ENCODE results near the gene ZRANB3. TPM values are rescaled to one million over a fixed set of nuclear protein-coding genes. Genes with fewer than 3 reads are reported as not detected.

The ZRANB3 gene
- total RNA-seq, result 1 to 10 TPM; 2.8 to 6.9 (median 6.0) TPM

DNA sequence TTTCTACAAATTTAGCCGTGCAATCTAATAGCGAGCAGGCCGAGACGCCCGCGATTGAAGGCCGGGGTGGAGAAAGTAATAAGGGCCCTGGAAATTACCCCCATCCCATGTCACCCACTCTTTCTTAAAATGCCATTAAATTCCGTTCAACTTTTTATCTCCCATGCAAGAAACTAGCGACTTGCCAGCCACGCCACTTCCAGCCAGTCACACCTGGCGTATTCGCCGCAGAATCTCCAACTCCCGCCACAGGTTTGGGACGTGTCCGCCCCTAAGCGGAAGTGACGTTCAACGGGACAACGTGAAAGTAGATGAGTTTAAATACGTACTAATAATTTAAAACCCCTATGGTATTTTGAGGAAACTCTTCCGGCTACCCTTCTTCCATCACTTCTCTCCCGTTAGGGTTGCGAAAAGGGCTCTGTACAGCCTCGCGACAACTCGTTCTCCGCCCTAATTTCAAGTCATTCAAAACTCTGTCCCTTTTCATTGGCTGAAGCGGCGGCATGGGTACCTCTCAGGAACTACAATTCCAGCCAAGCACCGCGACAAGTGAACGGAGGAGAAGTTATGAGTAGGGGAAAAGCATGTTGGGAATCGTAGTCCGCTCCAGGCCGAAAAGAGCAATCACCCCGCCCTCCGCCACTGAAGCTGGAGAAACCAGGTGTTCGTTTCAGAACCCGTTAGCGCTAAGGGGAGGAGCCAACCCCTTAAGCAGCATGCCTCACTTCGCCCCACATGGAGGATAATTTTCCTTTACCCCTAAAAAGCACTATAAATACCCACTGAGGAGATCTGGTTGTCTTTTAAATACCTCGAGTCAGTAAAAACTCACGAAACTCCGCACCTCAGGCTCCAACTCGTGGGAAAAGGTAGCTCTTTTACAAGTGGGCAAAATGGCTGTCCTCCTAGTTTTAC lies at the start of gene ZRANB3:
ZRANB3 (minus strand) TSS at position 906 of the 918 bp plus-strand sequence.
- no peaks in the 10 kb centered on the region for H3K36me3 ChIP-seq
- H3K27me3 ChIP-seq, result no peaks in the 10 kb centered on the region
- TF ChIP-seq EP300 (IDR thresholded peaks at IDR 0.05), result no peak
- peak in 2 of 3 donors; percentile 13 to 42 for TF ChIP-seq POLR2AphosphoS5 (IDR thresholded peaks at IDR 0.05)
- peak within 1 kb of the TSS; percentile 65 for H3K4me3 ChIP-seq
- H3K27ac ChIP-seq, result peak within 1 kb of the TSS; percentile 92
- no peaks in the 10 kb centered on the region for H3K9me3 ChIP-seq
- WGBS, result under 1% methylated on average over 46 of the region's 46 CpGs
- peak; percentile 95 to 96 for DNase-seq (ENCODE audit: low spot score in 2 of 2)
- peaks cover 18% of the 10 kb centered on the region for H3K4me1 ChIP-seq

DNA sequence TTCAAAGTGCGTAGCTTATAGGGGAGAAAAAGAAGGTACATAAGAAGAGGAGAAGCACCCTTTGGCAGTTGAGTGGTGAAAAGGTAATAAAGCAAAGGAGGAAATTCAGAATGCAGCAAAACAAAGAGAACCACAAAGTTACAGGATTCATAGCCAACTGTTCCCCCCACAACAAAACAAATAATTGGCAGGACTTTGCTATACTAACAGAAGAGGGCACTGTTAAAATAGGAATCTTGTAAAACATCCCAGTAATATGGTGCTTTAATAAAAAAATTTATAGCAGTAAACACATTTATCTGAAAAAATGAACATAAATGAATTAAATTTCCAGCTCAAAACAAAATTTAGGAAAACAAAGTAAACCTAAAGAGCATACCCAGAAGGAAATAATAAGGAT lies 42.6 kb upstream of the ZRANB3 start:
- WGBS, result 70% methylated on average over 1 of the region's 1 CpG
- Histone ChIP-seq H3K27me3 (no peaks in the 10 kb centered on the region), H3K9me3 (no peaks in the 10 kb centered on the region), H3K27ac (no peak overlapping the region), H3K36me3 (peaks cover 11% of the 10 kb centered on the region), H3K4me3 (no peak overlapping the region), H3K4me1 (no peaks in the 10 kb centered on the region)
- TF ChIP-seq POLR2AphosphoS5 (IDR thresholded peaks at IDR 0.05) (no peak), POLR2A (IDR thresholded peaks at IDR 0.05) (no peak), EP300 (IDR thresholded peaks at IDR 0.05) (no peak)
- TF ChIP-seq, protein P1, sequence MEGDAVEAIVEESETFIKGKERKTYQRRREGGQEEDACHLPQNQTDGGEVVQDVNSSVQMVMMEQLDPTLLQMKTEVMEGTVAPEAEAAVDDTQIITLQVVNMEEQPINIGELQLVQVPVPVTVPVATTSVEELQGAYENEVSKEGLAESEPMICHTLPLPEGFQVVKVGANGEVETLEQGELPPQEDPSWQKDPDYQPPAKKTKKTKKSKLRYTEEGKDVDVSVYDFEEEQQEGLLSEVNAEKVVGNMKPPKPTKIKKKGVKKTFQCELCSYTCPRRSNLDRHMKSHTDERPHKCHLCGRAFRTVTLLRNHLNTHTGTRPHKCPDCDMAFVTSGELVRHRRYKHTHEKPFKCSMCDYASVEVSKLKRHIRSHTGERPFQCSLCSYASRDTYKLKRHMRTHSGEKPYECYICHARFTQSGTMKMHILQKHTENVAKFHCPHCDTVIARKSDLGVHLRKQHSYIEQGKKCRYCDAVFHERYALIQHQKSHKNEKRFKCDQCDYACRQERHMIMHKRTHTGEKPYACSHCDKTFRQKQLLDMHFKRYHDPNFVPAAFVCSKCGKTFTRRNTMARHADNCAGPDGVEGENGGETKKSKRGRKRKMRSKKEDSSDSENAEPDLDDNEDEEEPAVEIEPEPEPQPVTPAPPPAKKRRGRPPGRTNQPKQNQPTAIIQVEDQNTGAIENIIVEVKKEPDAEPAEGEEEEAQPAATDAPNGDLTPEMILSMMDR (IDR thresholded peaks at IDR 0.05), result no peak
- DNase-seq (ENCODE audit: low spot score in 2 of 2), result no peak

DNA sequence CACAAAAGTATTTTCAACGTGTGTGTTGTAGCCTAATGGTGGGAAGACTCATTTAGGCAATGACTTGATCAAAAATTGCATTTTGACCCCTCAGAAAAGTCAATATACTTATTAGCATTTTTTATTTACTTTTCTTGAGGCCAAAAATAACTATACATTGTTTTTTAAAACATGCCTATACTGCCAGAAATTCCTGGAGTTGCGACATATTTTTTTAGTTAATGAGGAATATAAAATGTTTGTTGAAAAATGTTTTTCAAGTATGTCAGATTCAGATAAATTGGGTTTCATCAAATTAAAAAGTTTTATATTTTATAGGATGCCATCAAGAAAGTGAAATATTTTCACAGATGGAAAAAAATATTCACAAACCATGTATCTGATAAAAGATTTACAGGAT lies 39.9 kb upstream of the ZRANB3 start:
- Histone ChIP-seq H3K4me1 (no peaks in the 10 kb centered on the region), H3K36me3 (peaks cover 11% of the 10 kb centered on the region), H3K27ac (no peak overlapping the region), H3K4me3 (no peak overlapping the region), H3K27me3 (no peaks in the 10 kb centered on the region), H3K9me3 (no peaks in the 10 kb centered on the region)
- WGBS, result 92% methylated on average over 2 of the region's 2 CpGs
- TF ChIP-seq POLR2AphosphoS5 (IDR thresholded peaks at IDR 0.05), result no peak
- TF ChIP-seq POLR2A (IDR thresholded peaks at IDR 0.05), result no peak
- TF ChIP-seq EP300 (IDR thresholded peaks at IDR 0.05), result no peak
- DNase-seq (ENCODE audit: low spot score in 2 of 2), result no peak

DNA sequence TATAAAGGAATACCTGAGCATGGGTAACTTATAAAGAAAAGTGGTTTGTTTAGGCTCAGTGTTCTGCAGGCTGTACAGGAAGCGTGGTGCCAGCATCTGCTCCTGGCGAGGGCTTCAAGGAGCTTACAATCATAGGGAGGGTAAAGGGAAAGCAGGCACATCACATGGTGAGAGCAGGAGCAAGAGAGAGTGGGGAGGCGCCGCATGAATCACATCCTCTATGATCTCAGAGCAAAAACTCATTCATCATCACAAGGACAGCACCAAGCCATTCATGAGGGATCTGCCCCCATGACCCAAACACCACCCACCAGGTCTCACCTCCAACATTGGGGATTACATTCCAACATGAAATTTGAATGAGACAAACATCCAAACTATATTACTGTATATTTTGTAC lies 32.8 kb upstream of the ZRANB3 start:
- TF ChIP-seq POLR2A (IDR thresholded peaks at IDR 0.05), result no peak
- H3K27me3 ChIP-seq, result no peaks in the 10 kb centered on the region
- no peak overlapping the region for H3K4me3 ChIP-seq
- no peaks in the 10 kb centered on the region for H3K9me3 ChIP-seq
- 93% methylated on average over 4 of the region's 4 CpGs for WGBS
- no peak overlapping the region for H3K27ac ChIP-seq
- no peaks in the 10 kb centered on the region for H3K4me1 ChIP-seq
- no peak for DNase-seq (ENCODE audit: low spot score in 2 of 2)
- H3K36me3 ChIP-seq, result no peaks in the 10 kb centered on the region

DNA sequence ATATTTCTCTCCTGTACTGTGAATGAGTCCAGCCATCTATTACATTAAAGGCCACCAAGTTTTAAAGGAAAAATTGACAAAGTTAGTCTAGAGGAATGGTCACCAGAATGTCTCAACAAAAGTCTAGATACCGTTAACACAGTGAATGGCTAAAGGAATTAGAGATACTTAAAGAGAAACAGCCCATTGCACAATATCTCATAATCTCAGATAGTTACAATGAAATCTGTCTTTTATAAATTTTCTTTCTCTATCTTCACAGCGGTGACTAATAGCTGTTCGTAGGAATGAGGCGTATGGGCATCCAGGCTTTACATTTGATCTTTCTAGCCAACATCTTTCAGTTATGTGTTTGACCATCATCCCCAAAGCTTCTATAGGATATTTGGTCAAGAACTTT lies 30.9 kb upstream of the ZRANB3 start:
- Histone ChIP-seq H3K9me3 (no peaks in the 10 kb centered on the region), H3K27me3 (no peaks in the 10 kb centered on the region), H3K27ac (no peak overlapping the region), H3K36me3 (no peaks in the 10 kb centered on the region), H3K4me3 (no peak overlapping the region), H3K4me1 (no peaks in the 10 kb centered on the region)
- DNase-seq (ENCODE audit: low spot score in 2 of 2), result no peak
- WGBS, result 94% methylated on average over 4 of the region's 4 CpGs
- TF ChIP-seq POLR2AphosphoS5 (IDR thresholded peaks at IDR 0.05) (no peak), POLR2A (IDR thresholded peaks at IDR 0.05) (no peak)
- TF ChIP-seq, protein P1 (IDR thresholded peaks at IDR 0.05), result no peak

DNA sequence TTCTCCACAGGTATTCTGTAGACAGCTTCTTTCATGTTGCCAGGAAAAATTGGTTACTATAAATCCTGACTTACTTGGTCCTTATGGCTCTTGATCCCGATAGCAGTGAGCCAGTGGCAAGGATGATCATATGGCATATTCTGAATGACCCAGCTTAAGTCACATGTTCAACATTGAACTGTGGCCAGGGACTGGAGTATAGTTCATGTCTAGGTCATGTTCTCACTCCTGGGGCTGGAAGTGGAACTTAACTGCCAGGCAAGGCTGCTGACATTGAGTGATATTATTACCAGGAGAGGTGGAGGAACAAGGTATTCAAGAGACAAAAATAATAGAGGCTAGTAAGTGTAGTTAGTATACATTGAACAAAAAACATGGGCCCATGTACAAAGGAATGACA lies 26.5 kb upstream of the ZRANB3 start:
- Histone ChIP-seq H3K27me3 (no peaks in the 10 kb centered on the region), H3K4me1 (no peaks in the 10 kb centered on the region), H3K9me3 (no peaks in the 10 kb centered on the region), H3K4me3 (no peak overlapping the region), H3K36me3 (no peaks in the 10 kb centered on the region), H3K27ac (no peak overlapping the region)
- TF ChIP-seq, protein P1 (IDR thresholded peaks at IDR 0.05), result no peak
- TF ChIP-seq POLR2A (IDR thresholded peaks at IDR 0.05) (no peak), POLR2AphosphoS5 (IDR thresholded peaks at IDR 0.05) (no peak), EP300 (IDR thresholded peaks at IDR 0.05) (no peak)
- DNase-seq (ENCODE audit: low spot score in 2 of 2), result no peak
- WGBS, result 93% methylated on average over 1 of the region's 1 CpG

Data from suprapubic skin (tissue), 4 donors.